Neuronal stem cell (in vitro differentiated cells): ENCODE measurements around the gene AQP10.

Experiments used
- DNase-seq: peaks from one replicate; pipeline ENCODE4 v3.0.0-alpha.2; 2013; ENCODE audit warnings: low spot score
- H2AFZ ChIP-seq: one replicate; pipeline ENCODE4 v1.6.1; 2013; ENCODE audit warnings: mild to moderate bottlenecking, low read length, inconsistent platforms
- H2AK5ac ChIP-seq: 2 replicates; pipeline ENCODE4 v1.6.1; 2013; ENCODE audit warnings: low read depth, mild to moderate bottlenecking, inconsistent platforms, low read length, moderate library complexity, mixed read lengths
- H2BK120ac ChIP-seq: 2 replicates; pipeline ENCODE4 v1.6.1; 2013; ENCODE audit warnings: low read depth, mild to moderate bottlenecking, inconsistent platforms, low read length, moderate library complexity, mixed read lengths
- H2BK12ac ChIP-seq: one replicate; pipeline ENCODE4 v1.6.1; 2013; ENCODE audit warnings: low read length, inconsistent platforms
- H2BK15ac ChIP-seq: 2 replicates; pipeline ENCODE4 v1.6.1; 2013; ENCODE audit warnings: mild to moderate bottlenecking, low read length, inconsistent platforms, mixed read lengths
- H2BK5ac ChIP-seq: one replicate; pipeline ENCODE4 v1.6.1; 2013; ENCODE audit warnings: inconsistent platforms, mild to moderate bottlenecking, low read length, moderate library complexity
- H3K14ac ChIP-seq: one replicate; pipeline ENCODE4 v1.6.1; 2013; ENCODE audit warnings: low read length, inconsistent platforms
- H3K18ac ChIP-seq: 2 replicates; pipeline ENCODE4 v1.6.1; 2013; ENCODE audit warnings: low read length, inconsistent platforms
- H3K23ac ChIP-seq: 2 replicates; pipeline ENCODE4 v1.6.1; 2013; ENCODE audit warnings: low read depth, mild to moderate bottlenecking, mixed read lengths, low read length, inconsistent platforms; ENCODE audit not compliant: poor library complexity
- H3K27ac ChIP-seq: replicated peaks from 3 replicates; pipeline ENCODE4 v1.5.1; 2013; ENCODE audit warnings: low read length, inconsistent platforms
- H3K27me3 ChIP-seq, 3 experiments: 2 replicates each; pipeline ENCODE4 v1.6.1; 2013; ENCODE audit warnings: low read length in 3 of 3, mild to moderate bottlenecking in 2 of 3, inconsistent platforms in 1 of 3, low read depth in 1 of 3, mixed read lengths in 1 of 3, moderate library complexity in 1 of 3; ENCODE audit not compliant: control insufficient read depth in 3 of 3, insufficient read depth in 3 of 3
- H3K36me3 ChIP-seq, 2 donors: replicated peaks in 1 of 2; 2 replicates each; pipeline ENCODE4 v1.6.1; 2013; ENCODE audit warnings: low read length in 2 of 2; ENCODE audit not compliant: control insufficient read depth in 2 of 2, insufficient read depth in 2 of 2
- H3K4ac ChIP-seq: 2 replicates; pipeline ENCODE4 v1.6.1; 2013; ENCODE audit warnings: inconsistent platforms, mild to moderate bottlenecking, low read length, moderate library complexity
- H3K4me1 ChIP-seq, 2 donors: 1 replicate in 1 of 2; 2 replicates in 1 of 2; pipeline ENCODE4 v1.6.1; 2013; ENCODE audit warnings: low read length in 2 of 2, low read depth in 1 of 2; ENCODE audit not compliant: control insufficient read depth in 2 of 2, insufficient read depth in 1 of 2
- H3K4me2 ChIP-seq: one replicate; pipeline ENCODE4 v1.6.1; 2013; ENCODE audit warnings: mild to moderate bottlenecking, low read length, inconsistent platforms; ENCODE audit not compliant: insufficient read depth, poor library complexity, severe bottlenecking
- H3K4me3 ChIP-seq, 2 donors: 2 replicates each; pipeline ENCODE4 v1.5.1; 2013; ENCODE audit warnings: low read length in 2 of 2, mild to moderate bottlenecking in 2 of 2, inconsistent platforms in 1 of 2, moderate library complexity in 1 of 2
- H3K79me1 ChIP-seq: one replicate; pipeline ENCODE4 v1.6.1; 2013; ENCODE audit warnings: low read depth, mild to moderate bottlenecking, inconsistent platforms, low read length, moderate library complexity
- H3K9ac ChIP-seq: one replicate; pipeline ENCODE4 v1.6.1; 2013; ENCODE audit warnings: mild to moderate bottlenecking, low read depth, low read length, inconsistent platforms; ENCODE audit not compliant: poor library complexity
- H3K9me3 ChIP-seq, 2 donors: replicated peaks in 1 of 2; 2 replicates each; pipeline versions ENCODE3 to v1.6.1; 2013; ENCODE audit warnings: low read length in 2 of 2, mild to moderate bottlenecking in 2 of 2, inconsistent platforms in 1 of 2, low read depth in 1 of 2, mixed read lengths in 1 of 2, moderate library complexity in 1 of 2; ENCODE audit not compliant: control insufficient read depth in 2 of 2, insufficient read depth in 1 of 2
- H4K8ac ChIP-seq: one replicate; pipeline ENCODE4 v1.6.1; 2013; ENCODE audit warnings: low read depth, mild to moderate bottlenecking, inconsistent platforms, low read length, moderate library complexity
- H4K91ac ChIP-seq: one replicate; pipeline ENCODE4 v1.6.1; 2013; ENCODE audit warnings: low read length, low read depth, mild to moderate bottlenecking, inconsistent platforms; ENCODE audit not compliant: poor library complexity
- WGBS, 2 donors: extraction: QIAGEN DNeasy Blood & Tissue Kit; methylation state at CpG; one replicate each; pipeline ENCODE4 v1.1.7; 2013; ENCODE audit warnings: missing lambda C conversion rate in 2 of 2, mixed read lengths in 1 of 2; ENCODE audit not compliant: insufficient read length in 2 of 2, insufficient replicate concordance in 1 of 2; ENCODE audit errors: extremely low coverage in 2 of 2; 5-methylcytosine and 5-hydroxymethylcytosine counted together

Gene AQP10

DNA sequence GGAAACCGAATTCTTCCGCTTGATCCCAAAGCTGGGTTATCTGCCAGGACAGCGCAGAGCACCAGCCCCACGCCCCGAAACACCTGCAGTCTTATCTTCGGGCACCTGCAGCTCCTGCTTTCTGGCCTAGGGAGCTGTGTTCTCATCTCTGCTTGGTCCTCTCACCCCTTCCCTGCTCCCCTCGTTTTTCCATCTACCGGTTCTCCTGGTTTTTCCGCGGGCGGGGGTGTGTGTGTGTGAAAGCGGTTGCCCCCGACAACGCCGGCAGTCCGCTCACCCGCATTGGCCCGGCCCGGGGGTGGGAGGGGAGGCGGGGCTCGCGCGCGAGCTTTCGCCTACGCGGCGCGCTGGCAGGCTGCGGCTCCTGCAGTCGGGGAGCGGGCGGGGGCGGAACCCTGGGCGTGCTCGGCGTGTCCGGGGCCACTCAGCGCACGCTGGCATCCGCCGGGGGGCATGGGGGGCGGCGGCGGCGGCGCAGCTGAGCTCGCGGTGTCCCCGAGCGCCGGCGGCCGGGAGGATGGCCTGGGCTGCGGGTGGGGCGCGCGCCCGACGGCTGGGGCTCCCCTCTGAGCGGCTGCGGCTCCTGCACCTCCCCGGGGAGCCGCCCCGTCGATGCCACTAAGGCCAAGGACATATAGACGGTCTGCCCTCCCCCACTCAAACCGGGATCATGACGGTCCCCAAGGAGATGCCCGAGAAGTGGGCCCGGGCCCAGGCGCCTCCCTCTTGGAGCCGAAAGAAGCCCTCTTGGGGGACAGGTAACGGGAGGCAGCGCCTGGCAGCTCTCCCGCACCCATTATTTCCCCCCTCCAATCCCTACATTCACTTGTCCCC, 7.6 kb downstream of the AQP10 start:
- H3K4me2 ChIP-seq = peak overlapping the region; percentile 78
- peak overlapping the region in 1 of 2 donors; percentile 77 for H3K4me3 ChIP-seq
- peaks cover 0 to 2% (median 0%) of the 10 kb centered on the region in 3 experiments for H3K27me3 ChIP-seq
- no peak overlapping the region for H4K91ac ChIP-seq
- H3K4ac ChIP-seq = no peak overlapping the region
- no CpG with 5 or more reads among the region's 76 CpGs for WGBS, 2 donors
- H2AFZ ChIP-seq = no peak overlapping the region
- H4K8ac ChIP-seq = no peak overlapping the region
- no peak for DNase-seq
- peak overlapping the region; percentile 53 for H2BK120ac ChIP-seq
- H3K79me1 ChIP-seq = peaks cover 8% of the 10 kb centered on the region
- H3K36me3 ChIP-seq = peaks cover 16 to 48% of the 10 kb centered on the region in 2 donors
- H3K9ac ChIP-seq = peak overlapping the region; percentile 75
- H3K23ac ChIP-seq = no peak overlapping the region
- no peak overlapping the region for H3K27ac ChIP-seq
- no peak overlapping the region for H2AK5ac ChIP-seq
- no peaks in the 10 kb centered on the region for H3K9me3 ChIP-seq
- no peak overlapping the region for H2BK15ac ChIP-seq
- no peak overlapping the region for H2BK12ac ChIP-seq
- peak overlapping the region; percentile 66 for H3K18ac ChIP-seq
- H3K14ac ChIP-seq = no peak overlapping the region
- H3K4me1 ChIP-seq = peaks cover 7 to 26% of the 10 kb centered on the region in 2 donors
- no peak overlapping the region for H2BK5ac ChIP-seq

GRCh38 chr1:154329152-154329521, 8.2 kb downstream of the AQP10 start:
- Histone ChIP-seq H3K14ac (no peak overlapping the region), H3K4me3 (peak overlapping the region in 1 of 2 donors; percentile 77), H3K18ac (no peak overlapping the region), H4K8ac (no peak overlapping the region), H3K27ac (no peak overlapping the region), H3K23ac (no peak overlapping the region), H2BK5ac (no peak overlapping the region), H2BK120ac (no peak overlapping the region), H3K27me3 (no peaks in the 10 kb centered on the region), H2AFZ (no peak overlapping the region), H3K9me3 (no peaks in the 10 kb centered on the region), H4K91ac (no peak overlapping the region), H3K4ac (no peak overlapping the region), H3K79me1 (peaks cover 8% of the 10 kb centered on the region), H2AK5ac (no peak overlapping the region), H3K9ac (no peak overlapping the region), H3K36me3 (peaks cover 20 to 54% of the 10 kb centered on the region in 2 donors), H2BK15ac (no peak overlapping the region), H3K4me2 (peak overlapping the region; percentile 78), H3K4me1 (peaks cover 7 to 26% of the 10 kb centered on the region in 2 donors), H2BK12ac (no peak overlapping the region)
- WGBS, 2 donors = no CpG with 5 or more reads among the region's 6 CpGs
- no peak for DNase-seq

GRCh38 chr1:154329551-154330131, 8.7 kb downstream of the AQP10 start:
- H2AFZ ChIP-seq = no peak overlapping the region
- H2BK12ac ChIP-seq = no peak overlapping the region
- H2BK120ac ChIP-seq = no peak overlapping the region
- no peak overlapping the region for H3K4ac ChIP-seq
- no peak overlapping the region for H3K4me2 ChIP-seq
- H3K14ac ChIP-seq = no peak overlapping the region
- H3K79me1 ChIP-seq = peaks cover 8% of the 10 kb centered on the region
- no peak overlapping the region for H3K9ac ChIP-seq
- peaks cover 25 to 59% of the 10 kb centered on the region in 2 donors for H3K36me3 ChIP-seq
- no peak overlapping the region for H2BK15ac ChIP-seq
- H4K91ac ChIP-seq = no peak overlapping the region
- no peak overlapping the region for H3K23ac ChIP-seq
- H4K8ac ChIP-seq = no peak overlapping the region
- peak overlapping the region in 1 of 2 donors; percentile 36 for H3K4me3 ChIP-seq
- peaks cover 7 to 26% of the 10 kb centered on the region in 2 donors for H3K4me1 ChIP-seq
- DNase-seq = no peak
- no CpG with 5 or more reads among the region's 7 CpGs for WGBS, 2 donors
- no peak overlapping the region for H2AK5ac ChIP-seq
- no peak overlapping the region for H3K27ac ChIP-seq
- H3K18ac ChIP-seq = no peak overlapping the region
- no peaks in the 10 kb centered on the region for H3K27me3 ChIP-seq
- no peak overlapping the region for H2BK5ac ChIP-seq
- no peaks in the 10 kb centered on the region for H3K9me3 ChIP-seq

GRCh38 chr1:154330669-154331068, 9.8 kb downstream of the AQP10 start:
- H3K4me1 ChIP-seq = peaks cover 7 to 26% of the 10 kb centered on the region in 2 donors
- H3K9ac ChIP-seq = no peak overlapping the region
- no peak overlapping the region for H3K4me2 ChIP-seq
- H2BK5ac ChIP-seq = no peak overlapping the region
- H2BK15ac ChIP-seq = no peak overlapping the region
- H3K4ac ChIP-seq = no peak overlapping the region
- no peak overlapping the region for H3K23ac ChIP-seq
- DNase-seq = no peak
- H2BK12ac ChIP-seq = no peak overlapping the region
- no peak overlapping the region for H2AFZ ChIP-seq
- no peaks in the 10 kb centered on the region for H3K27me3 ChIP-seq
- no peak overlapping the region for H4K8ac ChIP-seq
- H3K36me3 ChIP-seq = peaks cover 31 to 68% of the 10 kb centered on the region in 2 donors
- no peak overlapping the region for H3K14ac ChIP-seq
- H3K4me3 ChIP-seq = no peak overlapping the region
- H3K27ac ChIP-seq = no peak overlapping the region
- H2BK120ac ChIP-seq = no peak overlapping the region
- H3K18ac ChIP-seq = no peak overlapping the region
- H2AK5ac ChIP-seq = no peak overlapping the region
- no peaks in the 10 kb centered on the region for H3K9me3 ChIP-seq
- peaks cover 8% of the 10 kb centered on the region for H3K79me1 ChIP-seq
- no peak overlapping the region for H4K91ac ChIP-seq
